Measurements from ENCODE around the gene KCND2.

The KCND2 gene

DNA sequence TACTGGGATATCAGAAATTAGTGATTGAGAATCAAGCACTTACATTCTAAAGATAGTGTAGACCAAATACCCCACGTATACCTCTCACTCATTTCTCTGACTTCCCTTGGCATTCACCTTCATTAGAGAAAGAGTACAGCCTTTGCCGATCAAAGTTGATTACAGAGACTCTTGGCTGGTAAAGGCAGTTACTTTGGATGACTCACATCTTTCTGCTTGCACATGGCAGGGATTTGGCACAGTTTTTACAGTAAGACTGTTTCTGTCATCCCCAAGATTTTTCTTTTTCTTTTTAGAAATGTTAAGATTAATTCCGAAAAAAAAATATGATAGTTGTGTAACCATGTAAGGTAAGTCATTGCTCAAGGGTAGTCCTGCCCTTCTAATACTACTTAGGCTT is 442.0 kb downstream of the KCND2 start:
- no peak for DNase-seq

- no peak for DNase-seq
These were observed 443.3 kb downstream of the KCND2 start for GRCh38 chr7:120716307-120716706.

DNA sequence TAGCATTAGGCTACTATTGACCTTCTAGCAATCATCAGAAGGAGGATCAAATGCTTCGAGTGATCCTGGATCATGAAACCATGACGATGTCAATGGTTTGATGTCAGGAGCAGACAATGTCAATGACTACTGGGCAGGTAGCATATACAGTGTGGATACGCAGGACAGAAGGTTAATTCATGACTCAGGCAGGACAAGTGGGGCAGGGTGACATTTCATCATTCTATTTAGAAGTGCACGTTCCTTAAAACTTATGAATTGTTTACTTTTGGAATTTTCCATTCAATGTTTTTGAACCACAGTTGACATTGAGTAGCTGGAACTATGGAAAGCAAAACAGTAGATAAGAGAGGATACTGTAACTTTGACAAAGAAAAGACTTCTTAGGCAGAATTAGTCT is 444.2 kb downstream of the KCND2 start:
- no peak for DNase-seq

- DNase-seq, result no peak
These were observed 445.4 kb downstream of the KCND2 start for GRCh38 chr7:120718361-120718760.

DNA sequence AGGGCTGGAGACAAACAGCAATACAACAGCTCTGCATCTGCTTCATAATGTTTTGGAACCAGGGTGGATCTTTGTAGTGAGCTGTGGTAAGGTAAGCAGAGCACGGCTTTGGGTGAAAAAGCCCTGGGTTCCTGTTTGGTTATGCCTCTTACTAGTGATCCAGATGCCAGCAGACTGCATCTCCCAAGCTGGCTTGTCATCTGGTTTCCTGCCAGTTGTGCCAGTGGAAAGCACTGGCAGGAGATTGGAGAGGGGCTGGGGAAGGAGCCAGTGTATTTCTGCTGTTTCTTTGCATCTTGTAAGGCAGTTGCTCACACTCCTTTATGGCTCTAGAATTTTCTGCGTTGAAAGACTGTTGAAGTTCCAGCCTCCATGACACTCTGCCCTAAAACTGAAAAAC is 447.3 kb downstream of the KCND2 start:
- DNase-seq, result no peak

GRCh38 chr7:120723465-120724385 is 450.8 kb downstream of the KCND2 start:
- no peak for DNase-seq

DNA sequence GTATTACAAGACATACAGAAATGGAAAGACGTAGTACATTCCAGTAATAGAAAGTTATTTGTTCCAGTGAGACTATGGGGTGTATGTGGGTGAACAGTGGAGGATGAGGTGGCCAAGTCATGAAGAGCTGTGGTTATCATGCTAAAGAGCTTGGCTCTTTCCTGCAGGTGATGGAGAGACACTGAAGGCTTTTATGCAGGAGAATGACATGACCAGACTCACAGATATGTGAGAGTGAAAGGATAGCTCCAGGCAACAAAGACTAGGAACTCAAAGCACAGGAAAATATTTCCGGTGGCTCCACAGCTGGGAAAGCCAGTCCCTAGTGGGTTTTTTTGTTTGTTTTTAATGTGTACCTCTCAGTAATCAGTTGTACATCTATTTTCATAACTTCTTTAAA is 451.5 kb downstream of the KCND2 start:
- no peak for DNase-seq

DNA sequence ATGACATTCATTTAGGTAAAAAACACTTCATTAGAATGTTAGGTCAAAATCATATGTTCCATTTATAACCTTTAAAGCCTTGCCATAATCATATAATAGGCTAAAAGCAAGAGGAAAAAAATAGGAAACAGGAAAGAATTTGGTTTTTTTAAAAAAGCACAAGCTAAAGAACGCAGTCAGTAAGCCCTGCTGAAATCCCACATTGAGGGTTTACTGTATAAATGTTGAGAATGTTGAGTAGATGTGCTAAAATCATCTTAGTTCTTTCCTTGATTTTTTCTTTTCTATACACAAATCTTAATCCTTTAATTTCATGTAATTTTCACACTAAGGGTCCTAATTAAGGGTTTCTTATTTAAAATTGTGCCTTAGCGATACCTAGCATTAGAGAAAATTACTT is 452.0 kb downstream of the KCND2 start:
- DNase-seq, result no peak

- no peak for DNase-seq
These were observed 452.5 kb downstream of the KCND2 start for GRCh38 chr7:120725376-120726039.

GRCh38 chr7:120729245-120729644 is 456.3 kb downstream of the KCND2 start:
- DNase-seq, result no peak

- no peak for DNase-seq
These were observed 458.3 kb downstream of the KCND2 start for GRCh38 chr7:120731271-120731670.

- no peak for DNase-seq
These were observed 459.3 kb downstream of the KCND2 start for GRCh38 chr7:120732256-120732655.

- DNase-seq, result no peak
These were observed 460.2 kb downstream of the KCND2 start for GRCh38 chr7:120733143-120733542.

- DNase-seq, result no peak
These were observed 460.9 kb downstream of the KCND2 start for GRCh38 chr7:120733835-120734234.

GRCh38 chr7:120735791-120736190 is 462.8 kb downstream of the KCND2 start:
- DNase-seq, result no peak

DNA sequence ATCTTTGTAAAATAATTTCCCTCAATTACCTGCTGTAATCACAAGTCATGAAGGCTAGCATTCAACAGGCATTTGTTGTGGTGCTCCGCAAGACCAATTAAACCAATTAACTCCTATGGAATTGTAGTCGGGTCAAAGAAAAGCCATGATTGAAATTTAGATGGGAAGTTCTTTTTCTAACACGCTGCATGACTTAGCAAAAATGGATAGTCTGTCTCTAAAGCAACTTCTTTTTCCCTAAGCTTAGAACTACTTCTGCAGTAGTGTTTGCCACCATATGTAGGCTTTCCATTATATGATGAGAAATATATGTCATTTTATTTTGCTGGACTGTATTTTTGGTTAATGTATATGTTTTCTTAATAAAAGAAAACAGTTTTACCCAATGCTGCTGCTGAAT is 465.8 kb downstream of the KCND2 start:
- DNase-seq, result no peak

DNA sequence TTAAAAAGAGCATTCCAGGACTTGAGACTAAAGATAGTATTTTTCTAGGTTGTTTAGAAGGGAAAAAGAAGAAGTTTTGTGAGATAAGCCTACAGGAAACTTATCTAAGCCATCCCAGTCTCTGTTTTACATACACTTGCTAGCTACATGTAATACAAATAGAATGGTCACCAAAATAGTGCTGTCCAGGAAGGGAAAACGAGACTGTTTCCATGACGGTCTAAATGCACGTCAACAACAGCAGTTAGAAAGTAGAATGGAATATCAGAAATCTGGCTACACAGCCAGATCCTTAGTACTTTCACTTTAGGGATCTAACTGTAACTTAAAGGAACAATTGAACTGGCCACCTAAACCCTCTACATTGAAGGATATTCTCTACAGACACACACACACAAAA is 467.4 kb downstream of the KCND2 start:
- DNase-seq, result no peak

- no peak for DNase-seq
These were observed 468.5 kb downstream of the KCND2 start for GRCh38 chr7:120741371-120742042.

GRCh38 chr7:120742372-120742771 is 469.4 kb downstream of the KCND2 start:
- no peak for DNase-seq

DNA sequence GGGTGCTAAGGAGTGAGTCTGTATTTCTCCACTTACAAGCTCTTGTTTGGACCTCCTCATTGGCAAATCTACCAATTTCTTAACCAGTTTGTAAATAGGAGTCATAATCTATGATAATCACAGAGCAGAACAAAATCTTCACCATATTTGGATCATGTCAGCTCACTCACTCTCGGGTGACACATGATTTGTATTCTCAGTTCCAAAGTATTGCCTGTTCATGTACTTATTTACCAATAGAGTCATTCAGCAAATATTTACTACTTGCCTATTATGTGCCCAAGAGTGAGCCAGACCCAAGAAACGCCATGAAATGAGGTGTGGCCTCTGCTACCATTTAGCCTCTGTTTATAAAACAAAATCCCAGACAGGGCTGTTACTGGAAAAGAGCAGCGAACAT is 470.2 kb downstream of the KCND2 start:
- no peak for DNase-seq

DNA sequence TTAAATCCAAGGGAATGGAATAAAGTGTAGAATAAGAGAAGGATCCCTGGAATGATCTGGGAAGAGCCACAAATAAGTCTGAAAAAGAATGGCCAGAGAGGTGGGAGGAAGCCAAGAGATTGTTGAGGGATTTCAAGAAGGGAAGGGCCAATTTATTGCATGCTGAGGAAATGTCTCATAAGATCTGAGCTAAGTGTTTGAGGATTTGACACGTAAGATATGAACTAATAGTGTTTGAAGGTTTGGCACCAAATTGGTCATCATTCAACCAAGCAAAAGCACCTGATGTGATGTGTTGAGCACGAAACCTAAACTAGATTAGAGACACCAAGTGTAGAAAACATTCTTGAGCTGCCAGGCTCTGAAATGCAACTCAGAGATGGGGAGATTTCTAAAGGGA is 487.1 kb downstream of the KCND2 start:
- DNase-seq, result no peak

DNA sequence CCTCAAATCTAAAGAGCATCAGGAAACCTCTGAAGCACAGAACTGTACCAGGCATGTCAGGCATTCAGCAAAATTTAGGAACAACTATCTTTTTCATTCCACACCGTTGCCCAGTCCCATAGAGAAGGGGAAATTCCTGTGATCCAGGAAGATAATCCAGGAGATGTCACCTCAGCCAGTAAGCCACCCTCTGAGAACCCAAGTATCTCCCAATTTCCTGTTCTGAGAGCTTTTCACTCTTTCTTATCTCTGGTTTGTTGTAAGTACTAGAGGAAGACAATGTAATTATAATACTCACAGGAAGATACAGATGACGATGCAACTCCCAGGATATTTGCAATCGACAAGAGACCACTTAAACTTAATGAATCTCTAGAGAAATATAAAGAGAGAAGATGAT is 487.9 kb downstream of the KCND2 start:
- no peak for DNase-seq

DNA sequence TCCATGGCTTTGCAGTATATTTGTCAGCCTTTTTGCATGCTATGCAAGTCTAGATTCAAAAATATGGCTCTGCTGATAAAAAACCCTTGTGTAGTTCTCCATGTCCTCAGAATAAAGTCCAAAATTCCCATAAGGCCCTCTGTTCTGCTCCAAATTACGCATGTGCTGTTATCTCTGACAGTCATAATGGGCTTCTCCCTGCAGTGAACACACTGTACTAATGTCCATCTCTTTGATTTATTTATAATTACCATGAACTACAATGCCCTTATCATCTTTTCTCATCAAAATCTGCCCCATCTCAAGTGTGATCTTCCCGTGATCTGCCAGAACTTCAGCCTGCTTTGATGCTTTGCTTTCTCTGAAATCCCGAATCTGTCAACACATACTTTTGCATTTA is 497.2 kb downstream of the KCND2 start:
- DNase-seq, result no peak

- no peak for DNase-seq
These were observed 501.5 kb downstream of the KCND2 start for GRCh38 chr7:120774481-120774880.

Data from SIG-M5 (cell line).